Right cardiac atrium (tissue), 5 donors: ENCODE results near the gene DMRT1. TPM values are rescaled to one million over a fixed set of nuclear protein-coding genes. Genes with fewer than 3 reads are reported as not detected.

ENCODE experiments used
- ATAC-seq, 2 donors: fragments of 200-7000 bp; cut with Tn5 transposase; one replicate each; pipeline versions ENCODE4 v1.8.0 to v1.9.1; 2020; ENCODE audit warnings: moderate library complexity in 2 of 2, mild to moderate bottlenecking in 1 of 2
- DNase-seq, 3 donors: peaks; one replicate each; pipeline ENCODE4 v3.0.0-alpha.2; 2020
- H3K27ac ChIP-seq: one replicate; pipeline ENCODE4 v1.5.1; 2013; ENCODE audit warnings: mild to moderate bottlenecking, low read length, control low read depth, moderate library complexity
- H3K27me3 ChIP-seq: one replicate; pipeline ENCODE4 v1.6.1; 2013; ENCODE audit not compliant: control insufficient read depth, insufficient read depth
- H3K4me1 ChIP-seq: one replicate; pipeline ENCODE4 v1.6.1; 2013; ENCODE audit warnings: low read length; ENCODE audit not compliant: control insufficient read depth, insufficient read depth
- H3K4me3 ChIP-seq: one replicate; pipeline ENCODE4 v1.5.1; 2013; ENCODE audit warnings: low read length, control low read depth
- H3K9me3 ChIP-seq: one replicate; pipeline ENCODE4 v1.6.1; 2013; ENCODE audit warnings: low read length; ENCODE audit not compliant: control insufficient read depth
- WGBS: extraction: QIAGEN DNeasy Blood & Tissue Kit; methylation state at CpG from one replicate; pipeline ENCODE4 v1.1.7; 2013; 5-methylcytosine and 5-hydroxymethylcytosine counted together
- intact Hi-C, 4 donors: fragments of 100-400 bp; cut with DNase I; formaldehyde crosslinking; loops; one replicate each; pipeline versions ENCODE4 v1.11.0 to v1.14.0; 2022 to 2023
- polyA plus RNA-seq: library from polyadenylated mRNA; stranded (reverse); fragments of 200-250 nt; gene quantifications from one replicate; pipeline ENCODE4 v1.2.3, GENCODE V29; 2013
- total RNA-seq, 4 donors: library from RNA; stranded (reverse); fragmentation: NEBNext Ultra II Directional; extraction: Animal tissue kit (Norgen Biotek cat#: 25700); gene quantifications; one replicate each; pipeline ENCODE4 v1.2.1, GENCODE V29; 2021
- donor health status: healthy with polysubstance abuse.
- donor health status: DM: no; HTN: yes; CAD: no.
- donor health status: DM: no; HTN: no; CAD: no.
- donor health status: DM: no; HTN: yes; CAD: no; lungs with severe emphysema.
- donor health status: DM: yes; HTN: yes; CAD: no.

DMRT1 gene
- total and polyA plus RNA-seq, 5 donors, result not detected

DNA sequence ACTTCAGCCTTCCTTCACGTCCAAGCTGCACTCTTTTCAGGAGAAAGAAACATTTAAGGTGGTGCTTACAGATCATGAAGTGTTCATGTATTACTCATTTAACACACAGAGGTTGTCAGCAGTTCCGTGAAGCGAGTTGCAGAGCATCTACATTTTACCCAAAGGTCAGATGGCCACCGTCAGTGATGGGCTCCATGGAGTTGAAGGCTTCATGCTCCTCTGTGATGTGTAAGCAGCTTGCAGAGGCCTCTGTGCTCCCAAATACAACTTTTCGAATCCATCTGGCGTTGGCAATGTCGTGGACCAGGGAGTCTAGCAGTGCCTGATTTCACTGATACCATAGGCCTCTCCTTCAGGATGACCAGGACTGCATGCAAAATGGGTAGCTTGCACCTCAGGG lies 81.2 kb downstream of the DMRT1 start:
- intact Hi-C loops, result no loop called here
- H3K4me1 ChIP-seq, result no peaks in the 10 kb centered on the region
- H3K27ac ChIP-seq, result no peak overlapping the region
- DNase-seq (no peak), ATAC-seq (no peak)
- H3K27me3 ChIP-seq, result no peaks in the 10 kb centered on the region
- WGBS, result 69% methylated on average over 7 of the region's 7 CpGs
- no peak overlapping the region for H3K4me3 ChIP-seq
- no peaks in the 10 kb centered on the region for H3K9me3 ChIP-seq

- WGBS, result 85% methylated on average over 8 of the region's 8 CpGs
- no peaks in the 10 kb centered on the region for H3K4me1 ChIP-seq
- intact Hi-C loops, result no loop called here
- DNase-seq (no peak), ATAC-seq (no peak)
- no peak overlapping the region for H3K27ac ChIP-seq
- no peaks in the 10 kb centered on the region for H3K27me3 ChIP-seq
- H3K9me3 ChIP-seq, result no peaks in the 10 kb centered on the region
- no peak overlapping the region for H3K4me3 ChIP-seq
Observed at GRCh38 chr9:926976-927375, 85.5 kb downstream of the DMRT1 start.

DNA sequence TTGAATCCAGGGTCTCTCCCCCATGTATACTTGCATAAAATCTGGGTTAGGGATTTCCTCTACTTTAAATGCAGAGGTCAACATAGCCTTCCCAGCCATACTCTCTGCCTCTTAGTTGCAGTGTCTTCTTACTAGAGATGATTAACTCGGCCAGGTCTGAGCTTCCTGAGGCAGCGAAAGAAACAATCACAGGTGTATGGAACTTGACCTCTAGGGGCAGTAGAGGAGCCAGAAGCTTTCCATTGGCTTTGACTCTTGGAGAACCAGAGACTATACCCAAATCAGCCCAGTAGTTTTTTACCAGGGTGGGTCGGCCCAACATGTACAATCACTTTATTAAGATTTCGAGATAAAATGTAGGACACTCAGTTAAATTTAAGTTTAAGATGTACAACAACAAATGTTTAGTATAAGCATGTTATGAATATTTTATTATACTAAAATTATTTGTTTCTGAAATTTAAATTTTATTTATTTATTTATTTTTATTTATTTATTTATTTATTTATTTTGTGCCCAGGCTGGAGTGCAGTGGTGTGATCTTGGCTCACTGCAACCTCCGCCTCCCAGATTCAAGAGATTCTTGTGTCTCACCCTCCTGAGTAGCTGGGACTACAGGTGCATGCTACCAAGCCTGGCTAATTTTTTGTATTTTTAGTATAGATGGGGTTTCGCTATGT lies 87.0 kb downstream of the DMRT1 start:
- Histone ChIP-seq H3K4me3 (no peak overlapping the region), H3K27ac (no peak overlapping the region), H3K27me3 (no peaks in the 10 kb centered on the region), H3K4me1 (no peaks in the 10 kb centered on the region), H3K9me3 (no peaks in the 10 kb centered on the region)
- intact Hi-C loops, result no loop called here
- 68% methylated on average over 6 of the region's 6 CpGs for WGBS
- no peak for ATAC-seq
- no peak for DNase-seq

DNA sequence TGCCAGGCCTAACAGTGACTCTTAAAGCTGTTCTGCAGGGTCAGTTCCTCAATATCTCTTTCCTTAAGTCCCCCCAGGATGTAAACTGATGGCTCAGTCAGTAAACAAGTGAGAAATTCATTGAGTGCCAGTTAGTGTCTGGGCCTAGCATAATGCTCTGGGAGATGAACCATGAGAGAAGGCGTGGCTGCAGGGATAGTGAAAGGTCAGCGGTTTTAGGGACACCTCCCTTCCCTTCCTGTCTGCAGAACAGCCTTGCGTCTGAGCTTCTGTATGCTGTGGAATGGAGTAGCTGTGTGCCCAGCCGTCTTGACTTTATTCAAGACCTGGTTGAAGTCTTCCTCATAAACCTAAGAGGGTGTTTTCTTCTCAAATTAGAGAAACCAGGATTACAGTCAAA lies 88.2 kb downstream of the DMRT1 start:
- no peak overlapping the region for H3K27ac ChIP-seq
- ATAC-seq, result no peak
- no peak overlapping the region for H3K4me3 ChIP-seq
- no peaks in the 10 kb centered on the region for H3K4me1 ChIP-seq
- intact Hi-C loops, result no loop called here
- no peak for DNase-seq
- WGBS, result 80% methylated on average over 4 of the region's 4 CpGs
- H3K9me3 ChIP-seq, result no peaks in the 10 kb centered on the region
- H3K27me3 ChIP-seq, result no peaks in the 10 kb centered on the region

- WGBS, result 80% methylated on average over 4 of the region's 4 CpGs
- Histone ChIP-seq H3K4me1 (no peaks in the 10 kb centered on the region), H3K9me3 (no peaks in the 10 kb centered on the region), H3K27me3 (no peaks in the 10 kb centered on the region), H3K4me3 (no peak overlapping the region), H3K27ac (no peak overlapping the region)
- intact Hi-C loops, result no loop called here
- DNase-seq (no peak), ATAC-seq (no peak)
Observed at GRCh38 chr9:933356-933755, 91.9 kb downstream of the DMRT1 start.

DNA sequence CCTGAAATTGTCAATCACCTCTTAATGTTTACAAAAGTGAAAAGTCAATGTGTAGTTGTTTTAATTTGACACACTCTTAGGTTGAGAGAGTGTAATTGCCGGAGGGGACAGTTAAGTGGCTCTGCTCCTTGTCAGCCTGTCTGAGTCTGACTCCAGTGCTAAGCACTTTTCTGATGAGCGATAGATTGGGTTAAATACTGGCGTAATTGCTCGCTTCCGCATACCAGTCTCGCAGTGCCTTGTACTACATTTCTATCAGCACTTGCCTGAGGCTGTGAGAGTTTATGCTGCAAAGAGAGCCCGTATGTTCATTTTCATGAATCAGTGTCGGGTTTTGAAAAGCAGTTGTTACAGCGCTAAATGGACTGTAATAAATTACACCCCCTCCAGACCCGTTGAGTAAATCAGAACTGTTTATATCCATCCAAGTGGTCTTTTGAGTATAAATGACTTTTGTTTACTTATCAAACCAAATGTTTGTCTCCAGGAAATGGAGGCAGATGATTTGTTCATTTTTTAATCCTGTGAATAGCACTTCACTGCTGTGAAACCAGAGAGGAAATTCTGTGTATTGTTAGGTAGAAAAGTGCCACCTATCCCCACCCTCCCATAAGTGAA lies 94.0 kb downstream of the DMRT1 start:
- Histone ChIP-seq H3K27me3 (no peaks in the 10 kb centered on the region), H3K9me3 (no peaks in the 10 kb centered on the region), H3K27ac (no peak overlapping the region), H3K4me3 (peak overlapping the region; percentile 3), H3K4me1 (no peaks in the 10 kb centered on the region)
- WGBS, result 26% methylated on average over 10 of the region's 10 CpGs
- intact Hi-C loops, result no loop called here
- ATAC-seq, result no peak
- no peak for DNase-seq

DNA sequence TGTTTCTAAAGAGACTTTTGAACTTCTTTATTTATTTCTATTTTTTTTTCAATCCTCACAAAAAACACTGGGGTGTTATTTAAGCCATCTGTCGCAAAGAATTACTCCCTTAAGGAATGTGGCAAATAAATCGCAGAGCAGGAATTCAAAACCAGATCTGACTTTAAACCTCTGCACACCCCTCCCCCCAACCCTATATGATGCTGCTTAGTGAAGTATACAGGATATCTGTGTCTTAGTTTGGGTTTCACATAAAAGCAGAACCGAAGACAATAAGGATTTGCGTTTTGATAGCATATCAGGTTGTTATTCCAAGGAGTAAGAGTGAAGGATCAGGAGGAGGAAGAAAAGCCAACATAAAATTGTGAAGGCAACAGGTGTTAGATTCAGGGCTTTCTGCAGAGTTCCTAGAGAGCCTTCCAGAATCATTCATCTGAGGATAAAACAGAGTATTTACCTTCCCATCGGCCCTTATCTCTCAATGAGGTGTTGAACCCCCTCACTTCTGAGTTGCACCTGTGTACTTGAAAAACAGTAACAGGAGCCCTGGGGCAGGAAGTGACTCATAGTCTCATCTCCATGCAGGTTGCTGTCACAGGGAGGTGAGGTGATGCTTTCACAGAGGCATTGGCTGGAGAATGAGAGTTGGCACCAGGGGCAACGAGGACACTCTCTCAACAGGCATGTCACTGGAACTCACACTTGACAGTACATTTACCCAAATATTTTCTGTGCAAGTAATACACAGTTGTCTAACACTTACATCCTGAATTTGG lies 101.5 kb downstream of the DMRT1 start:
- DNase-seq (no peak), ATAC-seq (no peak)
- Histone ChIP-seq H3K27me3 (peaks cover 3% of the 10 kb centered on the region), H3K27ac (no peak overlapping the region), H3K9me3 (no peaks in the 10 kb centered on the region), H3K4me3 (no peak overlapping the region), H3K4me1 (no peaks in the 10 kb centered on the region)
- intact Hi-C loops, result no loop called here
- 59% methylated on average over 6 of the region's 6 CpGs for WGBS

GRCh38 chr9:947985-948384 lies 106.5 kb downstream of the DMRT1 start:
- H3K4me1 ChIP-seq, result no peaks in the 10 kb centered on the region
- no peak for DNase-seq
- no peak overlapping the region for H3K4me3 ChIP-seq
- H3K27ac ChIP-seq, result no peak overlapping the region
- intact Hi-C loops, result no loop called here
- peaks cover 16% of the 10 kb centered on the region for H3K27me3 ChIP-seq
- H3K9me3 ChIP-seq, result no peaks in the 10 kb centered on the region
- WGBS, result 85% methylated on average over 3 of the region's 3 CpGs
- ATAC-seq, result no peak

DNA sequence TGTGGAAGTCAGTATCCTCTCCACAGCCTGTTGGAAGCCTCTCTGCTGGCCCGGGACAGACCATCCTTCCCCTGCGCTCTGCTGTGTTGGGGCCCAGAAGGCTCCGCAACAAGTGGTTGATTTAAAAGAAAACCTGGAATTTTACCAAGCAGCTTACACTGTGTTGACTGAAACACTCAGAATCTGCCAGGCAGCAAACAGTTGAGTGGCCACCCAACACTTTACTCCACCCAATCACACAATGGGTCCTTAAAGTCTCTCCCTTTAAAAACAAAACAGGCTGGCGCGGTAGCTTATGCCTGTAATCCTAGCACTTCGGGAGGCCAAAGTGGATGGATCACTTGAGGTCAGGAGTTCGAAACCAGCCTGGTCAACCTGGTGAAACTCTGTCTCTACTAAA lies 107.0 kb downstream of the DMRT1 start:
- intact Hi-C loops, result no loop called here
- Histone ChIP-seq H3K4me1 (no peaks in the 10 kb centered on the region), H3K27me3 (peaks cover 16% of the 10 kb centered on the region), H3K4me3 (no peak overlapping the region), H3K9me3 (no peaks in the 10 kb centered on the region), H3K27ac (no peak overlapping the region)
- ATAC-seq, result no peak
- no peak for DNase-seq
- WGBS, result 89% methylated on average over 7 of the region's 7 CpGs

- Histone ChIP-seq H3K4me3 (no peak overlapping the region), H3K9me3 (no peaks in the 10 kb centered on the region), H3K27me3 (peaks cover 16% of the 10 kb centered on the region), H3K4me1 (no peaks in the 10 kb centered on the region), H3K27ac (no peak overlapping the region)
- DNase-seq, result no peak
- intact Hi-C loops, result no loop called here
- no peak for ATAC-seq
- 60% methylated on average over 1 of the region's 1 CpG for WGBS
Observed at GRCh38 chr9:950139-950538, 108.6 kb downstream of the DMRT1 start.

DNA sequence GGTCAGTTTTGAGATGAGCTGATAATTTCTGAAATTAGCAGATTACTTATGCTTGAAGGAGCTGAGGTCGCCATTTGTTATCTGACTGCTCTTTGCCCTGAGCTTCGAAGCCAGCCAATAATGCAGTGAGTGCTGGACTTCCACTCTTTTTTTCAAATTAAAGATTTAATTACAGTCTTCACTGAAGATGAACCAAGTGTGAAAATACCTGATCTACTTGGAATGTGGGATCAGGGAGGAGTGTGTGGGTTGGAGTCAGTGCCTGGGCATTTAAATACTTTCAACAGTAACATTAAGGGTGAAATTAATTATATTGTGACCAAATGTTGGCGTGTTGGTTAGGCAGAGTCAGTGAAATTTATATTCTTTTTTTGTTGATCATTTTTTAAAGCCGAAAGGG lies 111.0 kb downstream of the DMRT1 start:
- Histone ChIP-seq H3K27me3 (peaks cover 13% of the 10 kb centered on the region), H3K4me3 (no peak overlapping the region), H3K9me3 (no peaks in the 10 kb centered on the region), H3K4me1 (no peaks in the 10 kb centered on the region), H3K27ac (no peak overlapping the region)
- DNase-seq (no peak), ATAC-seq (no peak)
- intact Hi-C loops, result no loop called here
- WGBS, result 64% methylated on average over 4 of the region's 4 CpGs
